ENCODE measurements around the gene HOXD3.

DNA sequence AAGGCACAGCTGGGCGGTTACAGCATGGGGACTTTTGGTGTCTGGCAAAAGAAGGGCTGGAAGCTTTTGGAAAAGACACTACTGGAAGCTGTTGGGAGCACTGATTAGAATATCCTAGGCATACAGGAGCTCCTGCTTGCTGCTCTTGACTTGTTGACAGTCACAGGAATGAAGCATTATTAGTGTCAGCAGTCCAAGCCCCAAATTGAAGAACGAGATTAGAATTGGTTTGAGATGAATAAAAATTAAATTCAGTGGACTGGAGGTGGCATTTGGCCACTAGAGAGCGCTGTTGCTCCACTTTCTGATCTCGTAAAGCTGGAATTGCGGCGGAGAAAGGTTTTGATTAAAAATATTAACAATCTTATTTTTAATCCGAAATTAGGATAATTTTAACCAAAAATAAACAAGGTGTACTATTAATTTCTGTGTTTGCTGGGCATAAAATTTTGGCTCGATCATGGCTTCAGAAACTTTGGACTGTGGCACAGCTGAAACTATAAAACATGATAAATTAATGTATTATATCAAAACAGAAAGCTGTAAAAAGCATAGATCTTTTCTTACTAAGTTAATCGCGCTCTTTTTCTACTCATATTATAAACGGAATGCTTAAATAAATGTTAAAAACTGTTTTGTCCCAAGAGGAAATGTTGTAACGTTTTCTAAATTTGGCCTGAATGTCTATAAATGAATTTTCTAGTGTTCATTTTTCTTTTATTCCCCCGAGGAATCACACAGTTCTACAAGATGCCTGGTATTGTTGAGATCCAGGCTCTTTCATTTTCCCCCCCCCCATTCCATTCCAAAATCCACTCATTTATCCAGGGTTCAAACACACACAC, 30.0 kb upstream of the HOXD3 start:
- TF ChIP-seq, protein P1, sequence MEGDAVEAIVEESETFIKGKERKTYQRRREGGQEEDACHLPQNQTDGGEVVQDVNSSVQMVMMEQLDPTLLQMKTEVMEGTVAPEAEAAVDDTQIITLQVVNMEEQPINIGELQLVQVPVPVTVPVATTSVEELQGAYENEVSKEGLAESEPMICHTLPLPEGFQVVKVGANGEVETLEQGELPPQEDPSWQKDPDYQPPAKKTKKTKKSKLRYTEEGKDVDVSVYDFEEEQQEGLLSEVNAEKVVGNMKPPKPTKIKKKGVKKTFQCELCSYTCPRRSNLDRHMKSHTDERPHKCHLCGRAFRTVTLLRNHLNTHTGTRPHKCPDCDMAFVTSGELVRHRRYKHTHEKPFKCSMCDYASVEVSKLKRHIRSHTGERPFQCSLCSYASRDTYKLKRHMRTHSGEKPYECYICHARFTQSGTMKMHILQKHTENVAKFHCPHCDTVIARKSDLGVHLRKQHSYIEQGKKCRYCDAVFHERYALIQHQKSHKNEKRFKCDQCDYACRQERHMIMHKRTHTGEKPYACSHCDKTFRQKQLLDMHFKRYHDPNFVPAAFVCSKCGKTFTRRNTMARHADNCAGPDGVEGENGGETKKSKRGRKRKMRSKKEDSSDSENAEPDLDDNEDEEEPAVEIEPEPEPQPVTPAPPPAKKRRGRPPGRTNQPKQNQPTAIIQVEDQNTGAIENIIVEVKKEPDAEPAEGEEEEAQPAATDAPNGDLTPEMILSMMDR (IDR thresholded peaks at IDR 0.05), result peak; percentile 96
- no peak for TF ChIP-seq POLR2A (IDR thresholded peaks at IDR 0.05; ENCODE audit: low read length)
- TF ChIP-seq MAFK (IDR thresholded peaks at IDR 0.05; ENCODE audit: partially characterized antibody), result no peak
- TF ChIP-seq, protein P2, sequence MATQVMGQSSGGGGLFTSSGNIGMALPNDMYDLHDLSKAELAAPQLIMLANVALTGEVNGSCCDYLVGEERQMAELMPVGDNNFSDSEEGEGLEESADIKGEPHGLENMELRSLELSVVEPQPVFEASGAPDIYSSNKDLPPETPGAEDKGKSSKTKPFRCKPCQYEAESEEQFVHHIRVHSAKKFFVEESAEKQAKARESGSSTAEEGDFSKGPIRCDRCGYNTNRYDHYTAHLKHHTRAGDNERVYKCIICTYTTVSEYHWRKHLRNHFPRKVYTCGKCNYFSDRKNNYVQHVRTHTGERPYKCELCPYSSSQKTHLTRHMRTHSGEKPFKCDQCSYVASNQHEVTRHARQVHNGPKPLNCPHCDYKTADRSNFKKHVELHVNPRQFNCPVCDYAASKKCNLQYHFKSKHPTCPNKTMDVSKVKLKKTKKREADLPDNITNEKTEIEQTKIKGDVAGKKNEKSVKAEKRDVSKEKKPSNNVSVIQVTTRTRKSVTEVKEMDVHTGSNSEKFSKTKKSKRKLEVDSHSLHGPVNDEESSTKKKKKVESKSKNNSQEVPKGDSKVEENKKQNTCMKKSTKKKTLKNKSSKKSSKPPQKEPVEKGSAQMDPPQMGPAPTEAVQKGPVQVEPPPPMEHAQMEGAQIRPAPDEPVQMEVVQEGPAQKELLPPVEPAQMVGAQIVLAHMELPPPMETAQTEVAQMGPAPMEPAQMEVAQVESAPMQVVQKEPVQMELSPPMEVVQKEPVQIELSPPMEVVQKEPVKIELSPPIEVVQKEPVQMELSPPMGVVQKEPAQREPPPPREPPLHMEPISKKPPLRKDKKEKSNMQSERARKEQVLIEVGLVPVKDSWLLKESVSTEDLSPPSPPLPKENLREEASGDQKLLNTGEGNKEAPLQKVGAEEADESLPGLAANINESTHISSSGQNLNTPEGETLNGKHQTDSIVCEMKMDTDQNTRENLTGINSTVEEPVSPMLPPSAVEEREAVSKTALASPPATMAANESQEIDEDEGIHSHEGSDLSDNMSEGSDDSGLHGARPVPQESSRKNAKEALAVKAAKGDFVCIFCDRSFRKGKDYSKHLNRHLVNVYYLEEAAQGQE (IDR thresholded peaks at IDR 0.05), result no peak
- TF ChIP-seq KDM1A (IDR thresholded peaks at IDR 0.05; ENCODE audit: low read depth), result no peak
- no peak for TF ChIP-seq CHD2 (IDR thresholded peaks at IDR 0.05; ENCODE audit: low read length, partially characterized antibody)
- TF ChIP-seq, protein P3, sequence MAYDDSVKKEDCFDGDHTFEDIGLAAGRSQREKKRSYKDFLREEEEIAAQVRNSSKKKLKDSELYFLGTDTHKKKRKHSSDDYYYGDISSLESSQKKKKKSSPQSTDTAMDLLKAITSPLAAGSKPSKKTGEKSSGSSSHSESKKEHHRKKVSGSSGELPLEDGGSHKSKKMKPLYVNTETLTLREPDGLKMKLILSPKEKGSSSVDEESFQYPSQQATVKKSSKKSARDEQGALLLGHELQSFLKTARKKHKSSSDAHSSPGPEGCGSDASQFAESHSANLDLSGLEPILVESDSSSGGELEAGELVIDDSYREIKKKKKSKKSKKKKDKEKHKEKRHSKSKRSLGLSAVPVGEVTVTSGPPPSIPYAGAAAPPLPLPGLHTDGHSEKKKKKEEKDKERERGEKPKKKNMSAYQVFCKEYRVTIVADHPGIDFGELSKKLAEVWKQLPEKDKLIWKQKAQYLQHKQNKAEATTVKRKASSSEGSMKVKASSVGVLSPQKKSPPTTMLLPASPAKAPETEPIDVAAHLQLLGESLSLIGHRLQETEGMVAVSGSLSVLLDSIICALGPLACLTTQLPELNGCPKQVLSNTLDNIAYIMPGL (CRISPR knock-in tag; IDR thresholded peaks at IDR 0.05; ENCODE audit: borderline replicate concordance), result no peak

Data from A549 (cell line).